Neuronal stem cell (in vitro differentiated cells): ENCODE data around the gene BIN2.
A peak's percentile ranks its signal among the peaks of the same experiment; 100 is the strongest.

ENCODE experiments used
- DNase-seq: peaks from one replicate; pipeline ENCODE4 v3.0.0-alpha.2; 2013; ENCODE audit warnings: low spot score
- H2AFZ ChIP-seq: one replicate; pipeline ENCODE4 v1.6.1; 2013; ENCODE audit warnings: mild to moderate bottlenecking, low read length, inconsistent platforms
- H2AK5ac ChIP-seq: 2 replicates; pipeline ENCODE4 v1.6.1; 2013; ENCODE audit warnings: low read depth, mild to moderate bottlenecking, inconsistent platforms, low read length, moderate library complexity, mixed read lengths
- H2BK120ac ChIP-seq: 2 replicates; pipeline ENCODE4 v1.6.1; 2013; ENCODE audit warnings: low read depth, mild to moderate bottlenecking, inconsistent platforms, low read length, moderate library complexity, mixed read lengths
- H2BK12ac ChIP-seq: one replicate; pipeline ENCODE4 v1.6.1; 2013; ENCODE audit warnings: low read length, inconsistent platforms
- H2BK15ac ChIP-seq: 2 replicates; pipeline ENCODE4 v1.6.1; 2013; ENCODE audit warnings: mild to moderate bottlenecking, low read length, inconsistent platforms, mixed read lengths
- H2BK5ac ChIP-seq: one replicate; pipeline ENCODE4 v1.6.1; 2013; ENCODE audit warnings: inconsistent platforms, mild to moderate bottlenecking, low read length, moderate library complexity
- H3K14ac ChIP-seq: one replicate; pipeline ENCODE4 v1.6.1; 2013; ENCODE audit warnings: low read length, inconsistent platforms
- H3K18ac ChIP-seq: 2 replicates; pipeline ENCODE4 v1.6.1; 2013; ENCODE audit warnings: low read length, inconsistent platforms
- H3K23ac ChIP-seq: 2 replicates; pipeline ENCODE4 v1.6.1; 2013; ENCODE audit warnings: low read depth, mild to moderate bottlenecking, mixed read lengths, low read length, inconsistent platforms; ENCODE audit not compliant: poor library complexity
- H3K27ac ChIP-seq: replicated peaks from 3 replicates; pipeline ENCODE4 v1.5.1; 2013; ENCODE audit warnings: low read length, inconsistent platforms
- H3K27me3 ChIP-seq, 3 experiments: 2 replicates each; pipeline ENCODE4 v1.6.1; 2013; ENCODE audit warnings: low read length in 3 of 3, mild to moderate bottlenecking in 2 of 3, inconsistent platforms in 1 of 3, low read depth in 1 of 3, mixed read lengths in 1 of 3, moderate library complexity in 1 of 3; ENCODE audit not compliant: control insufficient read depth in 3 of 3, insufficient read depth in 3 of 3
- H3K36me3 ChIP-seq, 2 donors: replicated peaks in 1 of 2; 2 replicates each; pipeline ENCODE4 v1.6.1; 2013; ENCODE audit warnings: low read length in 2 of 2; ENCODE audit not compliant: control insufficient read depth in 2 of 2, insufficient read depth in 2 of 2
- H3K4ac ChIP-seq: 2 replicates; pipeline ENCODE4 v1.6.1; 2013; ENCODE audit warnings: inconsistent platforms, mild to moderate bottlenecking, low read length, moderate library complexity
- H3K4me1 ChIP-seq, 2 donors: 1 replicate in 1 of 2; 2 replicates in 1 of 2; pipeline ENCODE4 v1.6.1; 2013; ENCODE audit warnings: low read length in 2 of 2, low read depth in 1 of 2; ENCODE audit not compliant: control insufficient read depth in 2 of 2, insufficient read depth in 1 of 2
- H3K4me2 ChIP-seq: one replicate; pipeline ENCODE4 v1.6.1; 2013; ENCODE audit warnings: mild to moderate bottlenecking, low read length, inconsistent platforms; ENCODE audit not compliant: insufficient read depth, poor library complexity, severe bottlenecking
- H3K4me3 ChIP-seq, 2 donors: 2 replicates each; pipeline ENCODE4 v1.5.1; 2013; ENCODE audit warnings: low read length in 2 of 2, mild to moderate bottlenecking in 2 of 2, inconsistent platforms in 1 of 2, moderate library complexity in 1 of 2
- H3K79me1 ChIP-seq: one replicate; pipeline ENCODE4 v1.6.1; 2013; ENCODE audit warnings: low read depth, mild to moderate bottlenecking, inconsistent platforms, low read length, moderate library complexity
- H3K9ac ChIP-seq: one replicate; pipeline ENCODE4 v1.6.1; 2013; ENCODE audit warnings: mild to moderate bottlenecking, low read depth, low read length, inconsistent platforms; ENCODE audit not compliant: poor library complexity
- H3K9me3 ChIP-seq, 2 donors: replicated peaks in 1 of 2; 2 replicates each; pipeline versions ENCODE3 to v1.6.1; 2013; ENCODE audit warnings: low read length in 2 of 2, mild to moderate bottlenecking in 2 of 2, inconsistent platforms in 1 of 2, low read depth in 1 of 2, mixed read lengths in 1 of 2, moderate library complexity in 1 of 2; ENCODE audit not compliant: control insufficient read depth in 2 of 2, insufficient read depth in 1 of 2
- H4K8ac ChIP-seq: one replicate; pipeline ENCODE4 v1.6.1; 2013; ENCODE audit warnings: low read depth, mild to moderate bottlenecking, inconsistent platforms, low read length, moderate library complexity
- H4K91ac ChIP-seq: one replicate; pipeline ENCODE4 v1.6.1; 2013; ENCODE audit warnings: low read length, low read depth, mild to moderate bottlenecking, inconsistent platforms; ENCODE audit not compliant: poor library complexity
- WGBS, 2 donors: extraction: QIAGEN DNeasy Blood & Tissue Kit; methylation state at CpG; one replicate each; pipeline ENCODE4 v1.1.7; 2013; ENCODE audit warnings: missing lambda C conversion rate in 2 of 2, mixed read lengths in 1 of 2; ENCODE audit not compliant: insufficient read length in 2 of 2, insufficient replicate concordance in 1 of 2; ENCODE audit errors: extremely low coverage in 2 of 2; 5-methylcytosine and 5-hydroxymethylcytosine counted together

Gene BIN2

DNA sequence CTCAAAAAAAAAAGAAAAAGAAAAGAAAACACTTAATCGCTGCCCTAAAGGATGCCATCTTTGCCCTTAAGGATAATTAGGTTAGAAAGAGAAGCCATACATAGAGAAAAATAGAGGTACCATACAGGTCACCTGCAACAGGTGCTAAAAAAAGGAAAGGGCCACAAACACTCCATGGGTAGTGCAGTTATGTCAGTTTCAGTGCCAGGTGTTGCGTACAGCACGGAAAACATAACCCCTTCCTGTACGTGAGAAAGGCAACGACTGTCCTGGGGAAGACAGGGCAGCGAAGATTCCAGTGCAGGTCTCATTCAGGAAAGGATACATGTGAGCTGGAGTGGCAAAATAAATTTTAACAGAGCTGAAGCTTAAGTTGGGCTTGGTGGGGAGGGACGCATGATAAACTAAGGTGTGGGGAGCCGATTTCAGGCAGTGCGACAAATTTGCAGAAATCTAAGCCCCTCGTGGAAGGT lies 85.9 kb downstream of the BIN2 start:
- no peak overlapping the region for H3K23ac ChIP-seq
- WGBS, 2 donors = no CpG with 5 or more reads among the region's 10 CpGs
- no peak overlapping the region for H2BK5ac ChIP-seq
- no peak overlapping the region for H3K4ac ChIP-seq
- H3K4me1 ChIP-seq = peaks cover 5 to 6% of the 10 kb centered on the region in 2 donors
- H2BK120ac ChIP-seq = no peak overlapping the region
- no peak overlapping the region for H3K14ac ChIP-seq
- H2BK15ac ChIP-seq = no peak overlapping the region
- H3K4me2 ChIP-seq = peak overlapping the region; percentile 58
- no peak overlapping the region for H4K91ac ChIP-seq
- peak overlapping the region; percentile 98 for H2AFZ ChIP-seq
- H3K18ac ChIP-seq = peak overlapping the region; percentile 67
- no peak overlapping the region for H2BK12ac ChIP-seq
- H3K4me3 ChIP-seq = peak overlapping the region; percentile 82 to 97
- H3K9ac ChIP-seq = peak overlapping the region; percentile 65
- H3K9me3 ChIP-seq = no peaks in the 10 kb centered on the region
- H2AK5ac ChIP-seq = no peak overlapping the region
- H3K27me3 ChIP-seq = peaks cover 0 to 4% (median 0%) of the 10 kb centered on the region in 3 experiments
- H3K36me3 ChIP-seq = peaks cover 19 to 32% of the 10 kb centered on the region in 2 donors
- no peak for DNase-seq
- no peak overlapping the region for H4K8ac ChIP-seq
- peak overlapping the region; percentile 42 for H3K27ac ChIP-seq
- H3K79me1 ChIP-seq = peaks cover 3% of the 10 kb centered on the region

- peaks cover 2% of the 10 kb centered on the region in 2 donors for H3K4me1 ChIP-seq
- no peak overlapping the region for H3K4me3 ChIP-seq
- no peak overlapping the region for H3K4me2 ChIP-seq
- no peak overlapping the region for H2BK15ac ChIP-seq
- no peaks in the 10 kb centered on the region for H3K36me3 ChIP-seq
- no peak overlapping the region for H2BK12ac ChIP-seq
- H3K18ac ChIP-seq = no peak overlapping the region
- H3K9ac ChIP-seq = no peak overlapping the region
- no peaks in the 10 kb centered on the region for H3K79me1 ChIP-seq
- H4K8ac ChIP-seq = no peak overlapping the region
- H2AK5ac ChIP-seq = no peak overlapping the region
- H3K23ac ChIP-seq = no peak overlapping the region
- WGBS, 2 donors = no CpG with 5 or more reads among the region's 5 CpGs
- H4K91ac ChIP-seq = no peak overlapping the region
- no peak overlapping the region for H3K27ac ChIP-seq
- no peak overlapping the region for H2AFZ ChIP-seq
- no peak for DNase-seq
- no peaks in the 10 kb centered on the region for H3K9me3 ChIP-seq
- H2BK120ac ChIP-seq = no peak overlapping the region
- H3K14ac ChIP-seq = no peak overlapping the region
- no peak overlapping the region for H3K4ac ChIP-seq
- peaks cover 0 to 4% (median 0%) of the 10 kb centered on the region in 3 experiments for H3K27me3 ChIP-seq
- H2BK5ac ChIP-seq = no peak overlapping the region
Measured at GRCh38 chr12:51234530-51234929, 89.4 kb downstream of the BIN2 start.

- no peak for DNase-seq
- Histone ChIP-seq H3K27me3 (peaks cover 0 to 4% (median 0%) of the 10 kb centered on the region in 3 experiments), H4K8ac (no peak overlapping the region), H2BK5ac (no peak overlapping the region), H3K27ac (no peak overlapping the region), H2AK5ac (no peak overlapping the region), H2BK15ac (no peak overlapping the region), H3K18ac (no peak overlapping the region), H3K23ac (no peak overlapping the region), H3K79me1 (no peaks in the 10 kb centered on the region), H3K4me3 (no peak overlapping the region), H3K4me2 (no peak overlapping the region), H4K91ac (no peak overlapping the region), H3K9ac (no peak overlapping the region), H3K9me3 (no peaks in the 10 kb centered on the region), H2BK120ac (no peak overlapping the region), H3K14ac (no peak overlapping the region), H3K36me3 (no peaks in the 10 kb centered on the region), H2AFZ (no peak overlapping the region), H3K4ac (no peak overlapping the region), H3K4me1 (no peaks in the 10 kb centered on the region), H2BK12ac (no peak overlapping the region)
Measured at GRCh38 chr12:51232642-51233041, 91.3 kb downstream of the BIN2 start.
